IMR-90 (cell line): ENCODE data around the gene TREML2. TPM values are rescaled to one million over a fixed set of nuclear protein-coding genes. Genes with fewer than 3 reads are reported as not detected.

Experiments used
- ATAC-seq: fragments of 200-7000 bp; cut with Tn5 transposase; 2 replicates; pipeline ENCODE4 v1.9.1; 2020; ENCODE audit warnings: low read depth, mild to moderate bottlenecking, moderate library complexity
- BruUV-seq: library from RNA; stranded (reverse); fragments of 400-500 nt; replicated peaks from 2 replicates; lab custom pipeline; 2021; lab: Mats Ljungman, UMichigan
- CTCF ChIA-PET: fragments of 300-600 bp; formaldehyde crosslinking; extraction: SDS; loops from one replicate; lab custom pipeline; 2021; ENCODE audit warnings: antibody characterized with exemption; lab: Yijun Ruan, JAX
- POLR2A ChIA-PET: fragments of 300-600 bp; sonication (Branson Sonifier 250); formaldehyde crosslinking; loops from one replicate; lab custom pipeline; 2022; ENCODE audit warnings: antibody characterized with exemption; ENCODE audit not compliant: unreplicated experiment; lab: Charles Lee
- DNase-seq: peaks from one replicate; pipeline ENCODE4 v3.0.0; 2013
- H2AFZ ChIP-seq: replicated peaks from 2 replicates; pipeline ENCODE3; 2013; ENCODE audit warnings: low read length, mild to moderate bottlenecking; ENCODE audit not compliant: poor library complexity
- H2AK5ac ChIP-seq: 2 replicates; pipeline ENCODE4 v1.6.1; 2013; ENCODE audit warnings: low read depth, low read length, inconsistent platforms
- H2AK9ac ChIP-seq: replicated peaks from 2 replicates; pipeline ENCODE3; 2013; ENCODE audit warnings: mild to moderate bottlenecking, low read depth, low read length, moderate library complexity; ENCODE audit not compliant: poor library complexity
- H2BK120ac ChIP-seq: 2 replicates; pipeline ENCODE4 v1.6.1; 2013; ENCODE audit warnings: low read depth, low read length, inconsistent platforms
- H2BK15ac ChIP-seq: 3 replicates; pipeline ENCODE4 v1.6.1; 2013; ENCODE audit warnings: low read depth, low read length, inconsistent platforms
- H2BK20ac ChIP-seq: 2 replicates; pipeline ENCODE4 v1.6.1; 2013; ENCODE audit warnings: low read depth, mild to moderate bottlenecking, inconsistent platforms, low read length, moderate library complexity
- H2BK5ac ChIP-seq: 2 replicates; pipeline ENCODE4 v1.6.1; 2013; ENCODE audit warnings: mild to moderate bottlenecking, low read depth, low read length, inconsistent platforms; ENCODE audit not compliant: poor library complexity, severe bottlenecking
- H3K14ac ChIP-seq: replicated peaks from 2 replicates; pipeline ENCODE4 v1.6.1; 2013; ENCODE audit warnings: low read depth, low read length, inconsistent platforms
- H3K18ac ChIP-seq: 2 replicates; pipeline ENCODE4 v1.6.1; 2013; ENCODE audit warnings: low read depth, low read length, control low read depth
- H3K23ac ChIP-seq: 2 replicates; pipeline ENCODE4 v1.6.1; 2013; ENCODE audit warnings: low read depth, low read length, inconsistent platforms
- H3K27ac ChIP-seq: 2 replicates; pipeline ENCODE4 v1.5.1; 2013; ENCODE audit warnings: mild to moderate bottlenecking, control low read depth, low read length; ENCODE audit not compliant: insufficient read depth
- H3K27me3 ChIP-seq: 2 replicates; pipeline ENCODE4 v1.6.1; 2013; ENCODE audit warnings: low read length; ENCODE audit not compliant: control insufficient read depth, insufficient read depth
- H3K36me3 ChIP-seq: 2 replicates; pipeline ENCODE4 v1.6.1; 2013; ENCODE audit warnings: low read length, mixed read lengths; ENCODE audit not compliant: control insufficient read depth, insufficient read depth
- H3K4ac ChIP-seq: 2 replicates; pipeline ENCODE4 v1.6.1; 2013; ENCODE audit warnings: low read depth, low read length, inconsistent platforms
- H3K4me1 ChIP-seq: 2 replicates; pipeline ENCODE4 v1.6.1; 2013; ENCODE audit warnings: low read length, mixed read lengths; ENCODE audit not compliant: control insufficient read depth, insufficient read depth
- H3K4me2 ChIP-seq: 2 replicates; pipeline ENCODE4 v1.6.1; 2013; ENCODE audit warnings: low read depth, mild to moderate bottlenecking, control low read depth, low read length, moderate library complexity
- H3K4me3 ChIP-seq: 2 replicates; pipeline ENCODE4 v1.5.1; 2013; ENCODE audit warnings: low read depth, mild to moderate bottlenecking, control low read depth, low read length, moderate library complexity; ENCODE audit not compliant: insufficient read depth
- H3K56ac ChIP-seq: 2 replicates; pipeline ENCODE4 v1.6.1; 2013; ENCODE audit warnings: low read length, inconsistent platforms; ENCODE audit not compliant: insufficient read depth; ENCODE audit errors: extremely low read depth
- H3K79me1 ChIP-seq, 2 experiments: 2 replicates each; pipeline ENCODE4 v1.6.1; 2013; ENCODE audit warnings: low read length in 2 of 2, inconsistent platforms in 1 of 2, low read depth in 1 of 2
- H3K9ac ChIP-seq: 2 replicates; pipeline ENCODE4 v1.6.1; 2013; ENCODE audit warnings: low read depth, low read length, control low read depth
- H3K9me1 ChIP-seq: 2 replicates; pipeline ENCODE4 v1.6.1; 2013; ENCODE audit warnings: low read length, inconsistent platforms; ENCODE audit not compliant: insufficient read depth
- H3K9me3 ChIP-seq: 2 replicates; pipeline ENCODE4 v1.6.1; 2013; ENCODE audit warnings: low read length; ENCODE audit not compliant: control insufficient read depth, insufficient read depth
- H4K20me1 ChIP-seq: 2 replicates; pipeline ENCODE4 v1.6.1; 2013; ENCODE audit warnings: low read length, inconsistent platforms; ENCODE audit not compliant: insufficient read depth
- H4K5ac ChIP-seq: 2 replicates; pipeline ENCODE4 v1.6.1; 2013; ENCODE audit warnings: mild to moderate bottlenecking, low read depth, low read length, control low read depth
- H4K8ac ChIP-seq, 2 experiments: 2 replicates each; pipeline ENCODE4 v1.6.1; 2013; ENCODE audit warnings: low read depth in 2 of 2, low read length in 2 of 2, control low read depth in 1 of 2, inconsistent platforms in 1 of 2
- H4K91ac ChIP-seq: 2 replicates; pipeline ENCODE4 v1.6.1; 2013; ENCODE audit warnings: low read depth, low read length, inconsistent platforms; ENCODE audit not compliant: insufficient read depth
- CHD1 ChIP-seq: IDR thresholded peaks from 2 replicates; pipeline ENCODE4 v1.6.1; 2012; ENCODE audit warnings: low read depth, low read length, improper control_type of control experiment
- MAFK ChIP-seq: IDR thresholded peaks from 2 replicates; pipeline ENCODE4 v1.6.1; 2012; ENCODE audit warnings: low read depth, low read length, improper control_type of control experiment
- RCOR1 ChIP-seq: IDR thresholded peaks from 2 replicates; pipeline ENCODE4 v1.6.1; 2012; ENCODE audit warnings: mild to moderate bottlenecking, low read length, improper control_type of control experiment; ENCODE audit not compliant: insufficient replicate concordance
- WGBS, 2 experiments: methylation state at CpG; one replicate each; pipeline versions ENCODE4 v1.1.5 to v1.1.7; 2013; ENCODE audit warnings: missing lambda C conversion rate in 2 of 2; ENCODE audit not compliant: insufficient read length in 1 of 2; ENCODE audit errors: extremely low coverage in 2 of 2; 5-methylcytosine and 5-hydroxymethylcytosine counted together
- dilution Hi-C: fragments of 300-500 bp; cut with HindIII; formaldehyde crosslinking; loops from one replicate; pipeline ENCODE4 v1.14.3; 2018; ENCODE audit warnings: low sequenced_read_pairs; ENCODE audit not compliant: unreplicated experiment
- in situ Hi-C: fragments of 300-500 bp; cut with MboI; formaldehyde crosslinking; loops from 3 replicates; pipeline ENCODE4 v1.14.3; 2019; ENCODE audit warnings: low sequenced_read_pairs, inconsistent platforms, mixed read lengths
- intact Hi-C: fragments of 100-400 bp; cut with micrococcal nuclease; formaldehyde crosslinking; loops from 2 replicates; pipeline ENCODE4 v1.10.0; 2022
- polyA plus RNA-seq, 3 experiments: library from polyadenylated mRNA; depleted of rRNA; stranded (reverse); fragments of >200 nt; gene quantifications; 2 replicates each; pipeline ENCODE4 v1.2.3, GENCODE V29; 2012; ENCODE audit warnings: low replicate concordance in 1 of 3
- total RNA-seq: library from RNA; depleted of rRNA; stranded (reverse); fragments of >200 nt; gene quantifications from 2 replicates; pipeline ENCODE4 v1.2.3, GENCODE V29; 2012

The TREML2 gene
- total and polyA plus RNA-seq, 2 of the 4 experiments (the other 2 are of a cell fraction), result not detected

DNA sequence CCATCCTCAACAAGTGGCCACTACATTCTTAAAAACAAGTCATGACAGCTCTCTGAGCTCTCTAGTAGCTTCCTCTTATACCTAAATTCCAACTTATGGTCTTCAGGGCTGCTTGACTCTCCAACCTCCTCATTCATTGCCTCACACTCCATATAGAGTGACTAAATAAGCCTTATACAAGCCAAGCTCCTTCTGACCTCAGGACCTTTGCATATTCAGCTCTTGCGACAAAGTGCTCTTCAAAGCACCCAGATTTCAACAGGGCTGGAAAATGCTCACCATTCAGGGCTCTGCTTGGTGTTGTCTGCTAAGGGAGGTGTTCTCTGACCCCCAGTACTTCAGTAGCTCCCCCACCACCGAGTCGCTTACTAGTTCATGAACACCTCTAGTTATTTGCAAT lies 3.7 kb downstream of the TREML2 start:
- Histone ChIP-seq H3K14ac (no peak overlapping the region), H2BK15ac (no peak overlapping the region), H3K23ac (no peak overlapping the region), H3K27ac (no peak overlapping the region), H4K5ac (no peak overlapping the region), H3K4me2 (no peak overlapping the region), H2AK5ac (no peak overlapping the region), H3K4ac (no peak overlapping the region), H3K9ac (no peak overlapping the region), H3K56ac (no peak overlapping the region), H3K9me3 (no peaks in the 10 kb centered on the region), H3K9me1 (no peaks in the 10 kb centered on the region), H3K4me3 (no peak overlapping the region), H3K27me3 (peaks cover 12% of the 10 kb centered on the region), H4K20me1 (no peaks in the 10 kb centered on the region), H4K8ac (no peak overlapping the region), H2AK9ac (no peak overlapping the region), H2AFZ (no peak overlapping the region), H2BK120ac (no peak overlapping the region), H3K36me3 (no peaks in the 10 kb centered on the region), H3K4me1 (no peaks in the 10 kb centered on the region), H2BK5ac (no peak overlapping the region), H3K79me1 (no peaks in the 10 kb centered on the region), H4K91ac (no peak overlapping the region), H2BK20ac (no peak overlapping the region), H3K18ac (no peak overlapping the region)
- CTCF ChIA-PET, result no interaction called here
- intact Hi-C loops, result no loop called here
- POLR2A ChIA-PET, result no interaction called here
- dilution Hi-C loops, result no loop called here
- no peak for TF ChIP-seq MAFK
- TF ChIP-seq CHD1, result no peak
- no peak for TF ChIP-seq RCOR1
- ATAC-seq, result no peak
- no peak for DNase-seq
- BruUV-seq, result no TSS peak
- in situ Hi-C loops, result no loop called here
- WGBS, 2 experiments, result no CpG with 5 or more reads among the region's 3 CpGs
